ENCODE measurements around the gene GPR162. TPM values are rescaled to one million over a fixed set of nuclear protein-coding genes. Genes with fewer than 3 reads are reported as not detected.

The GPR162 gene
- polyA plus RNA-seq, 1 donor from 2014 or later = 82.8 TPM

GRCh38 chr12:6828781-6829535 is 7.3 kb downstream of the GPR162 start:
- peak overlapping the region; percentile 95 for H3K9ac ChIP-seq (ENCODE audit: low read length)
- TF ChIP-seq EP300 (conservative IDR thresholded peaks at IDR 0.05; ENCODE audit: poor library complexity, severe bottlenecking) (no peak), EZH2 (IDR thresholded peaks at IDR 0.05; ENCODE audit: borderline replicate concordance, insufficient read depth, low read length, poor library complexity, severe bottlenecking) (no peak), TAF1 (IDR thresholded peaks at IDR 0.05; ENCODE audit: low read depth) (peak; percentile 27), REST (IDR thresholded peaks at IDR 0.05; ENCODE audit: borderline replicate concordance) (no peak), MXI1 (conservative IDR thresholded peaks at IDR 0.05; ENCODE audit: poor library complexity, severe bottlenecking) (peak; percentile 83), POLR2AphosphoS5 (IDR thresholded peaks at IDR 0.05) (peak; percentile 93), RAD21 (conservative IDR thresholded peaks at IDR 0.05) (no peak), SMC3 (conservative IDR thresholded peaks at IDR 0.05; ENCODE audit: poor library complexity) (peak; percentile 46), CTCF (IDR thresholded peaks at IDR 0.05; ENCODE audit: poor library complexity, severe bottlenecking) (peak; percentile 17)
- H3K36me3 ChIP-seq (ENCODE audit: insufficient read depth, low read length) = no peaks in the 10 kb centered on the region
- H3K27ac ChIP-seq (ENCODE audit: low read length) = peak overlapping the region; percentile 94
- peak overlapping the region; percentile 23 for H2AFZ ChIP-seq (ENCODE audit: low read depth, low read length)
- H3K9me3 ChIP-seq (ENCODE audit: low read length) = no peaks in the 10 kb centered on the region
- peaks cover 17% of the 10 kb centered on the region for H3K79me2 ChIP-seq (replicated peaks; ENCODE audit: insufficient read depth, low read length)
- peak overlapping the region; percentile 99 for H3K4me3 ChIP-seq (ENCODE audit: low read length)
- no peaks in the 10 kb centered on the region for H4K20me1 ChIP-seq (ENCODE audit: insufficient read depth)
- H3K27me3 ChIP-seq (ENCODE audit: insufficient read depth, low read depth, low read length) = no peaks in the 10 kb centered on the region
- peaks cover 10% of the 10 kb centered on the region for H3F3A ChIP-seq (ENCODE audit: insufficient read depth, low read length, poor library complexity, severe bottlenecking)
- H3K4me2 ChIP-seq (ENCODE audit: low read length) = peak overlapping the region; percentile 99
- no peaks in the 10 kb centered on the region for H3K9me2 ChIP-seq (ENCODE audit: insufficient read depth, low read length)

GRCh38 chr12:6829536-6830220 is 8.1 kb downstream of the GPR162 start:
- Histone ChIP-seq H3K36me3 (ENCODE audit: insufficient read depth, low read length) (no peaks in the 10 kb centered on the region), H3F3A (ENCODE audit: insufficient read depth, low read length, poor library complexity, severe bottlenecking) (peaks cover 8% of the 10 kb centered on the region), H3K27me3 (ENCODE audit: insufficient read depth, low read depth, low read length) (no peaks in the 10 kb centered on the region), H3K9me2 (ENCODE audit: insufficient read depth, low read length) (no peaks in the 10 kb centered on the region), H3K79me2 (replicated peaks; ENCODE audit: insufficient read depth, low read length) (peaks cover 17% of the 10 kb centered on the region), H3K4me3 (ENCODE audit: low read length) (peak overlapping the region; percentile 99), H4K20me1 (ENCODE audit: insufficient read depth) (no peaks in the 10 kb centered on the region), H3K9me3 (ENCODE audit: low read length) (no peaks in the 10 kb centered on the region), H3K9ac (ENCODE audit: low read length) (peak overlapping the region; percentile 95), H2AFZ (ENCODE audit: low read depth, low read length) (peak overlapping the region; percentile 23), H3K27ac (ENCODE audit: low read length) (peak overlapping the region; percentile 94), H3K4me2 (ENCODE audit: low read length) (peak overlapping the region; percentile 99)
- TF ChIP-seq TAF1 (IDR thresholded peaks at IDR 0.05; ENCODE audit: low read depth) (peak; percentile 6), MXI1 (conservative IDR thresholded peaks at IDR 0.05; ENCODE audit: poor library complexity, severe bottlenecking) (no peak), RAD21 (conservative IDR thresholded peaks at IDR 0.05) (no peak), POLR2AphosphoS5 (IDR thresholded peaks at IDR 0.05) (no peak), CTCF (IDR thresholded peaks at IDR 0.05; ENCODE audit: poor library complexity, severe bottlenecking) (peak; percentile 57), EZH2 (IDR thresholded peaks at IDR 0.05; ENCODE audit: borderline replicate concordance, insufficient read depth, low read length, poor library complexity, severe bottlenecking) (no peak), REST (IDR thresholded peaks at IDR 0.05; ENCODE audit: borderline replicate concordance) (no peak), EP300 (conservative IDR thresholded peaks at IDR 0.05; ENCODE audit: poor library complexity, severe bottlenecking) (no peak)

Data from neural cell (in vitro differentiated cells).